GM21390 (cell line): ENCODE results near the gene PPP1R14B.

Source experiments
- ATAC-seq: cut with Tn5 transposase; IDR thresholded peaks from one replicate; pipeline ENCODE4 v1.9.1; 2021; ENCODE audit not compliant: unreplicated experiment

The PPP1R14B gene

GRCh38 chr11:64211181-64211872 is 35.4 kb downstream of the PPP1R14B start:
- no peak for ATAC-seq

GRCh38 chr11:64210301-64211020 is 36.3 kb downstream of the PPP1R14B start:
- no peak for ATAC-seq

- ATAC-seq = no peak
Observed at GRCh38 chr11:64209563-64209843, 37.2 kb downstream of the PPP1R14B start.

DNA sequence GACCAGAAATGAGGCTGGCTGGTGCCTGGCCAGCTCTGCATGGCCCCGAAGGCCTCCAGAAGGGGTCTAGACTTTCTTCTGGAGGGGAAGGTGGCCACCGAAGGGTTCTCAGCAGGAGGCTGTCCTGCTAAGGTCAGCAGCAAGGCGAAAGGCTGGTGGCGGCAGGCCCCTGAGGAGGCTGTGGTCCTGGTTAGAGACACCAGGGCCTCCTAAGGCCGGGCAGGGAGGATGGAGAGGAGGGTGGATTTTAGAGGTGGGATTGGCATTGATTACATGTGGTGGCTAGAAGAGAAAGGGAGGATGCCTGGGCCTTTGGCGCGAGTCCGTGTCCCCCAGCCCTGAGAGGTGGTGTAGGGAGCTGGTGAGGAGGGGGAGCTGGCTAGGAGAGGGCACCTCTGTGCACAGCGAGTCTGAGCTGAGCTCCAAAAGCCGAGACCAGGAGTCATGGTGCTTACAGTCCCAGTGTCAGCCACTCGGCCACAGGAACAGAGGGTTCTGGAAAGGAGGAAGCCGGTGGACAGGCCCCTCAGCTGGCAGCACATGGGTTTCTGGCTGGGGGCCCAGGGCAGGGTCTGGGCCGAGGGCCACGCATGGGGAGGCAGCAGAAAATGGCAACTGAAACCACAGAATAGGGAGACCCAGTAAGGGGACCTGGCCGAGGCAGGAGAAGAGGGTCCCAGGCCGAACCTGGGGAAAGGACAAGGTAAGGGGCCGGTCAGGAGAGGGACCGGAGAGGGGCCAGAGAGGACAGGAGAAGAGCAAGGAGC is 37.8 kb downstream of the PPP1R14B start:
- ATAC-seq = no peak

GRCh38 chr11:64208086-64208795 is 38.5 kb downstream of the PPP1R14B start:
- no peak for ATAC-seq

DNA sequence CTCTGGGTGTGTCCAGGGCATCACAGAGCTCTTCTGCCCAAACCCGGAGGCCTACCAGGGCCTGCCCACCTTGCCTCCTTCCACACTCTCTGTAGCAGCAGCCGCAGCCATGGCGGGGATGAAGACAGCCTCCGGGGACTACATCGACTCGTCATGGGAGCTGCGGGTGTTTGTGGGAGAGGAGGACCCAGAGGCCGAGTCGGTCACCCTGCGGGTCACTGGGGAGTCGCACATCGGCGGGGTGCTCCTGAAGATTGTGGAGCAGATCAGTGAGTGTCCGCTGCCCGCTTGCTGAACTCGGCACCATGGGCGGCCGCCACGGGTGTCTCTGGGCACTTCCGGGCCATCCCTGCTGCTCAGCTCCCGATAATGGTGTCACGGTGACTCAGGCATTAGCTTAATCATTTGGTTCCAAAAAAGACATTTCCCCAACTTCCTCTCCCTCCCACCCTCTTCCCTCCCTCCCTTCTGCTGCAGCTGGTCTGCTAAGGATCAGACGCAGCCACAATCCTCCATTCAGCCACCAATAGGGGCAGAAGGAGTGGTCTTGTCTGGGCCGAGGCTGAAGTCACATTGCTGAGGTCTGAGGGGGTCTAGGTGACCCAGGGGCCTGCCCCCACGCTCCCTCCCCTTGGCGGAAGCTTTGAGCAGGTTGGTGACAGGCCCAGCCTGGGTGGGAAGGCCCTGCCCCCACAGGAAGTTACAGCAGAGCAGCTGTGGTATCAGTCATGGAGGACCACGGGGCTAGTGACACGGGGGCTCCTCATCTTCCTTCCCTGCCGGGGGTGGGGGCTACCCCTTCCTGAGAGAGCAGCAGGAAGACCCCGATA is 39.3 kb downstream of the PPP1R14B start:
- ATAC-seq = peak; percentile 56

GRCh38 chr11:64206457-64207255 is 40.1 kb downstream of the PPP1R14B start, which contains the start of gene FERMT3:
FERMT3 (plus strand) TSS chr11:64206721; CDS start chr11:64207365, 644 bp downstream.
- ATAC-seq = peak; percentile 39

- ATAC-seq = no peak
Observed at GRCh38 chr11:64204464-64204989, 42.2 kb downstream of the PPP1R14B start.

DNA sequence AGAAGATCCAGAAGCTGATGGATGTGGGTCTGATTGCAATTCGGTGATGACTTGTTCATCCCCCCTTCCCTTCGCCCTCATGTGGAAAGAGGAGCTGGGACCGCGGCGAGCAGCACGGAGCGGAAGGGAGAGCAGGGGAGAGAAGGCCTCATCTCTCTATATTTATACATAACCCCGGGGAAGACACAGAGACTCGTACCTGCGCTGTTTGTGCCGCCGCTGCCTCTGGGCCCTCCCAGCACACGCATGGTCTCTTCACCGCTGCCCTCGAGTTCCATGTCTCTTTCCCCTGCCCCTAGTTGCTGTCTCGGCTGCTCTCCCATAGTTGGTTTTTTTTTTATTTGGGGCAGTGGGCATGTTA is 42.7 kb downstream of the PPP1R14B start:
- ATAC-seq = no peak

DNA sequence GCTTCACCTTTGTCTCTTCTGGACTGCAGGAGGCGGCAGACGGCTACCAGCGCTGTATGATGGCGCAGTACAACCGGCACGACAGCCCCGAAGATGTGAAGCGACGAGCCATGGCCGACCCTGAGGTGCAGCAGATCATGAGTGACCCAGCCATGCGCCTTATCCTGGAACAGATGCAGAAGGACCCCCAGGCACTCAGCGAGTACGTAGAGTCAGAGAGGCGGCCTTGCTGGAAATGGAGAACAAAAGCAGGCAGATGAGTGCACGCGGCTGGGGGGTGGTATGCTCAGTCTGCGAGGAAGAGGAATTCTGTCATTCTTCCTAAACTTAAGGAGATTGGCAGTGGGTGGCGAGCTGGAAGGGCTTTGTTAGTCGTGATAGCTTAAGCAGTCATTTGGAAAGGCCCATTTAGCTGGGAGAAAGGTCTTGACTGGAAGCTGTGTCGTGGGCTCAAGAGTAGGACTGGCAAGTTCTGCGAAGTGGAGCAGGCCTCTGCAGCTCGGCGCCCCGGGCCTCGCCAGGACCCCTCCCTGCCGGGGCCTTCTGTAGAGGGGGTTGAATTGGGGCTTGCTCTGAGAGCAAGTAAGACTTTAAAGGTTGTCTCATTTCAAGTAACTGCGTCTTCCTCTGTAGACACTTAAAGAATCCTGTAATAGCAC is 43.2 kb downstream of the PPP1R14B start:
- no peak for ATAC-seq

- ATAC-seq = no peak
Observed at GRCh38 chr11:64202992-64203391, 43.8 kb downstream of the PPP1R14B start.

DNA sequence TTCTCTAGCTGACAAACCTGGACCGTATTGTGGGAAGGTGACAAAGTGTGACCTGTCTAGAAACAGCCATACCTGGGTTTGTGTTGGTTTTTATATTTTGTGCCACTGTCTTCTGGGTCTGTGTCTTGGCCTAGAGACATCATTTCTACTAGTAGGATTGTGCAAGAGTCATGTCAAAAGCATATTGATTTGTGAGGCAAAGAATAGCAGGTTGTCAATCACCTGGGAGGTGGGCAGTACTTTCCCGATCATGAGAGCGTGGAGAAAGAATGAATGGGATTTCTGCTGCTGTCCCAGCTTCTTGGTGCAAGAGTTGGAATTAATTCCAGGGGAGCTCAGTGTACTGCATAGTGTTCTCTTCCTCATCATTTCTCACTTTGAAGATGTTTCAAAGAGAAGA is 45.2 kb downstream of the PPP1R14B start:
- ATAC-seq = no peak

- no peak for ATAC-seq
Observed at GRCh38 chr11:64198511-64198910, 48.2 kb downstream of the PPP1R14B start.

- ATAC-seq = no peak
Observed at GRCh38 chr11:64196626-64197025, 50.1 kb downstream of the PPP1R14B start.
